Measurements from ENCODE around the gene POMT2.

The POMT2 gene

DNA sequence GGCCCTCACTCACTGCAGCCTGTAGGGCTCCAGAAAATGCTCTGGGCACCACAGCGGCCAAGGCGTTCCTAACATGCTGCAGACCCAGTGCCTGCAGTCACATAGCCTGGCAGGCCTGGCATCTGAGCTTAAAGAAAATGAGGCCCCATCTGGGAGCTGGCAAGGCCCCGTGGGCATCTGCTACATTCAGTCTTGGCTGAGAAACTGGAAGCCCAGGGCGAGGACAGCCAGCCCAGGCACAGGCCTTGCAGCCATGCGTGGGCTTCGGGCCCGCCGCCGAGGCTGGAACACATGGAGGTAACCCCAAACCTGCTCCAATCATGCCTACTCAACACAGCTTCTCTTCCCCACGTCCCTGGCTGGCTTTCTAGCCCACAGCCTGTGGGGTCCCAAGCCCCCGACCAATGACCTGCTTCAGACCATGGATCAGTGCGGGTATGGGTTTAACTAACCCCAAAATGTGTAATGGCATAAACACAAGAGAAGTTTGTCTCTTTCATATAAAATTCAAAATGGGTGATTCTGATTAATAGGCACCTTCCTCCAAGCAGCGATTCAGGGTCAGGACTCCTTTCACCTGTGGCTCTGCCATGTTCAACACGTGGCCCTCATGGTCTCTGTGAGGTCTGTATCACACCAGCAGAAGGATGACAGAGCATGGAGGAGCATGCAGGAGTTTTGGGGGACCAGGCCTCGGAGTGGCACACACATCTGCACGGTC, 56.1 kb downstream of the POMT2 start:
- CTCF ChIA-PET: no interaction called here
- DNase-seq (ENCODE audit: extremely low spot score): no peak
- POLR2A ChIA-PET: no interaction called here
- TF ChIP-seq CTCF (IDR thresholded peaks at IDR 0.05; ENCODE audit: control extremely low read depth, extremely low read depth, low read depth, missing control alignments): no peak

- DNase-seq (ENCODE audit: extremely low spot score): no peak
- ChIA-PET CTCF (no interaction called here), POLR2A (no interaction called here)
- no peak for TF ChIP-seq CTCF (IDR thresholded peaks at IDR 0.05; ENCODE audit: control extremely low read depth, extremely low read depth, low read depth, missing control alignments)
These were observed 60.1 kb downstream of the POMT2 start for GRCh38 chr14:77260631-77261030.

DNA sequence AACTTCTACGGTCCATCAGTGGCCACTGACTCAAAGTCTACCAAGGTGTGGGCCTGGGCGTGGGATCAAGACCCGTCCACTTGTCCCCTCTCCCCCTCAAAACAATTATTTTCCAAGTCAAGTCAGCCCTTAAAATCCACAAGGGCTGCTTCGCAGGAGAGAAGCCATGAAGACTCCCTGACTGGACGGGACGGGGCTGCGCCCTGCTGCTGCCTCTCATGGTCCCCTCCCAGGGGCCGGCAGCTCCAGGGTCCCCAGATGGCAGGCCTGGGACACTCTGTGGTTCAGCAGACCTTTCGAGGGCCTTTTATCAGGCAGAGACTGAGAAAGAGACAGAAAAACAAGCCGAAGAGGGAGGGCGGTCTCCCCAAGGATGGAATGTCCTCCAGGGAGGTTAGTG, 60.5 kb downstream of the POMT2 start:
- TF ChIP-seq CTCF (IDR thresholded peaks at IDR 0.05; ENCODE audit: control extremely low read depth, extremely low read depth, low read depth, missing control alignments): no peak
- ChIA-PET POLR2A (no interaction called here), CTCF (no interaction called here)
- no peak for DNase-seq (ENCODE audit: extremely low spot score)

GRCh38 chr14:77259025-77259715, 61.5 kb downstream of the POMT2 start:
- no peak for DNase-seq (ENCODE audit: extremely low spot score)
- ChIA-PET CTCF (no interaction called here), POLR2A (interaction anchor here (0.7 kb wide), 1 partner anchor 92 kb away, joined by 4 read pairs; no protein-coding TSS in a partner anchor)
- no peak for TF ChIP-seq CTCF (IDR thresholded peaks at IDR 0.05; ENCODE audit: control extremely low read depth, extremely low read depth, low read depth, missing control alignments)

- DNase-seq (ENCODE audit: extremely low spot score): no peak
- TF ChIP-seq CTCF (IDR thresholded peaks at IDR 0.05; ENCODE audit: control extremely low read depth, extremely low read depth, low read depth, missing control alignments): no peak
- POLR2A ChIA-PET: interaction anchor here (0.7 kb wide), 1 partner anchor 91 kb away, joined by 4 read pairs; no protein-coding TSS in a partner anchor
- CTCF ChIA-PET: no interaction called here
These were observed 62.1 kb downstream of the POMT2 start for GRCh38 chr14:77258566-77258965.

DNA sequence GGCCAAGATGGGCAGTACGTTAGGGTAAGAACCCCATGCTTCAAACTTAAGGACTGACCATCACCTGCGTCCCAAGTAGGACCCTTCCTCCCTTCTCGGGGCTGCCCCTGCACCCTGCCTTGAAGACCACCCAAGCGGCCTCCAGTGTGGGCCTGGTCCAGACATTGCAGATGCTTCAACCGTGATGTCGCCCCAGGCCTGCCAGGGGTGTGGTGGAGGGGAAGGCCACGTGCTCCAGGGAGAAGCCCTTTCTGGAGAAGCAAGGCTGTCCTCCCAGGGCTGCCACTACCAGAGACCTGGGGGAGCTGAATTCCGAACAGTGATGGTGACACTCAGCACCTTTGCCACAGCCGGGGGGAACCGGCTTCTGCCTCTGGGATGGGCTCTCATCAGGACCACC, 63.0 kb downstream of the POMT2 start:
- ChIA-PET CTCF (no interaction called here), POLR2A (no interaction called here)
- no peak for DNase-seq (ENCODE audit: extremely low spot score)
- no peak for TF ChIP-seq CTCF (IDR thresholded peaks at IDR 0.05; ENCODE audit: control extremely low read depth, extremely low read depth, low read depth, missing control alignments)

Data from GM10248 (cell line).